ENCODE measurements around the gene PPP1R27. TPM values are rescaled to one million over a fixed set of nuclear protein-coding genes. Genes with fewer than 3 reads are reported as not detected.
A peak's percentile ranks its signal among the peaks of the same experiment; 100 is the strongest.

The PPP1R27 gene
- total and polyA plus RNA-seq, 8 donors: 0.19 to 1.5 (median 1.1) TPM; not detected in 5

DNA sequence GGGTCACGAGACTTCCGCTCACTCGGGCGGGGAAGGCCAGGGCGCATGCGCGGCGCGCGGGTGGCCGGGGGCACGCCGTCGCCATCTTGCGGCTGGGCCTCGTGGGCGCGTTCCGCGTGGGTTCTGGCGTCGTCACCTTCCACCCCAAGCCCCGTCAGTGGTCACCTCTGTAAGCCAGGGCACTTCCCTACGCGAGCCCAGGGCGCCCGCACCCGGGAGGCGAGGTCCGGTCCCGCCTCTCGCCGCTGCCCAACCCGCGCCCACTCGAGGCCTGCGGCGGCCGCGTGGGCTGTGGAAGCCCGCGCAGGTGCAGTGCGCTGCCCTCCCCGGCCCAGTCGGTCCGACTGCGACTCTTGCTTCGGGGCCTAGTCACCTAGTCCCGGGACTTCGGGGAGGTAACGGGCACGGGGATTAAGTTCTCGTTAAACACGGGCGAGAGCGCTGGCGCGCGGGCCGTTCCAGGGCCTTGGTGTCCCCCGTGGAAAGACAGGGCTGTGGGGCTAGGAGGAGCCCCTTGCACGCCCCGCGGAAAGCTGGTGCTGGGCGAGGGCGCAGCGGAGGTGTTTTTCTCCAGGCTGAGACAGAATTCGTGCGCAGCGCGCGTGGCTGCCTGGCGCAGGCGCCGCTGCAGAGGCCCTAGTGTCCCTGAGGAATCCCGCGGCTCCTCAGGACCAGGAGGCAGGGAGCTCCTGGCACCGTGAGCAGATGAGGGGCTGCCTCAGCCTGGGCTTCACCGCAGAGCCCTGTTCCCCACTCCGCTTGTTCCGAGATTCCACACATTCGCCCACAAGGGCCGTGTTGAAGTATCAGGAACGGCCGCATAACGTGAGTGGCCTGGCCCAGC, 36.8 kb upstream of the PPP1R27 start:
- 1% methylated on average over 68 to 86 of the region's 86 CpGs for WGBS, 2 donors
- no peaks in the 10 kb centered on the region for H3K9me3 ChIP-seq
- intact Hi-C loops (cut with DNase I): no loop called here
- H3K27me3 ChIP-seq: no peaks in the 10 kb centered on the region
- H3K36me3 ChIP-seq: peaks cover 0 to 16% (median 10%) of the 10 kb centered on the region in 3 donors
- FAIRE-seq: no peak
- DNase-seq: peak; percentile 93 to 99 (median 96)
- H3K27ac ChIP-seq: peak overlapping the region; percentile 96 to 100 (median 98)
- peak overlapping the region; percentile 59 to 96 (median 84) for H3K4me3 ChIP-seq
- TF ChIP-seq, protein P1, sequence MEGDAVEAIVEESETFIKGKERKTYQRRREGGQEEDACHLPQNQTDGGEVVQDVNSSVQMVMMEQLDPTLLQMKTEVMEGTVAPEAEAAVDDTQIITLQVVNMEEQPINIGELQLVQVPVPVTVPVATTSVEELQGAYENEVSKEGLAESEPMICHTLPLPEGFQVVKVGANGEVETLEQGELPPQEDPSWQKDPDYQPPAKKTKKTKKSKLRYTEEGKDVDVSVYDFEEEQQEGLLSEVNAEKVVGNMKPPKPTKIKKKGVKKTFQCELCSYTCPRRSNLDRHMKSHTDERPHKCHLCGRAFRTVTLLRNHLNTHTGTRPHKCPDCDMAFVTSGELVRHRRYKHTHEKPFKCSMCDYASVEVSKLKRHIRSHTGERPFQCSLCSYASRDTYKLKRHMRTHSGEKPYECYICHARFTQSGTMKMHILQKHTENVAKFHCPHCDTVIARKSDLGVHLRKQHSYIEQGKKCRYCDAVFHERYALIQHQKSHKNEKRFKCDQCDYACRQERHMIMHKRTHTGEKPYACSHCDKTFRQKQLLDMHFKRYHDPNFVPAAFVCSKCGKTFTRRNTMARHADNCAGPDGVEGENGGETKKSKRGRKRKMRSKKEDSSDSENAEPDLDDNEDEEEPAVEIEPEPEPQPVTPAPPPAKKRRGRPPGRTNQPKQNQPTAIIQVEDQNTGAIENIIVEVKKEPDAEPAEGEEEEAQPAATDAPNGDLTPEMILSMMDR (IDR thresholded peaks at IDR 0.05): no peak
- ATAC-seq: peak; percentile 62 to 72 (median 66)
- peaks cover 10 to 31% (median 19%) of the 10 kb centered on the region in 3 donors for H3K4me1 ChIP-seq

DNA sequence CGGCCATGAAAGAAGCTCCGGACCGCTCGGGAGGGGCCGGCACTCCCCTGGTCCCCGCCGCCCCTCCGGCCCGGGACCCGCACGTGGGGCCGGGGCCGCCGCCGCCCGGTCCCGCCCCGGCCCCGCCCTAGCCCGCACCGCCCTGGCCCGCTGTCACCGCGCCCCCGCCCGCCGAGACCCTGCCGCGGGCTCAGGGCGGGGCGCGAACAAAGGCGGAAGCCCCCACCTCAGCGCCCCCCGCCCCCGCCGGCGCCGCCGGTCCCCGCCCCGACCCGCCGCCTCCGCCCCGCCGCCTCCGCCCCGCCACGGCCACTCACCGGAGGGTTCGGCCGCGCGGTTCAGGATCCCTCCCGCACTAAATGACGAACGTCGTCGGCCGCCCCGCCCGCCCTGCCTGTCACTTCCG, 36.1 kb upstream of the PPP1R27 start, which contains the start of gene ARHGDIA:
ARHGDIA (minus strand) TSS at position 357 of the 406 bp plus-strand sequence. CDS start 1,407 bp downstream, outside the sequence.
- H3K9me3 ChIP-seq: no peaks in the 10 kb centered on the region
- peak within 1 kb of the TSS; percentile 59 to 96 (median 84) for H3K4me3 ChIP-seq
- 1% methylated on average over 19 to 64 of the region's 64 CpGs for WGBS, 2 donors
- TF ChIP-seq, protein P1 (IDR thresholded peaks at IDR 0.05): no peak
- intact Hi-C loops (cut with DNase I): no loop called here
- peak within 1 kb of the TSS; percentile 96 to 100 (median 98) for H3K27ac ChIP-seq
- ATAC-seq (peak in 1 of 4 donors; percentile 0), DNase-seq (no peak), FAIRE-seq (no peak)
- H3K27me3 ChIP-seq: no peaks in the 10 kb centered on the region
- peaks cover 0 to 16% (median 10%) of the 10 kb centered on the region in 3 donors for H3K36me3 ChIP-seq
- H3K4me1 ChIP-seq: peaks cover 16 to 37% (median 26%) of the 10 kb centered on the region in 3 donors

DNA sequence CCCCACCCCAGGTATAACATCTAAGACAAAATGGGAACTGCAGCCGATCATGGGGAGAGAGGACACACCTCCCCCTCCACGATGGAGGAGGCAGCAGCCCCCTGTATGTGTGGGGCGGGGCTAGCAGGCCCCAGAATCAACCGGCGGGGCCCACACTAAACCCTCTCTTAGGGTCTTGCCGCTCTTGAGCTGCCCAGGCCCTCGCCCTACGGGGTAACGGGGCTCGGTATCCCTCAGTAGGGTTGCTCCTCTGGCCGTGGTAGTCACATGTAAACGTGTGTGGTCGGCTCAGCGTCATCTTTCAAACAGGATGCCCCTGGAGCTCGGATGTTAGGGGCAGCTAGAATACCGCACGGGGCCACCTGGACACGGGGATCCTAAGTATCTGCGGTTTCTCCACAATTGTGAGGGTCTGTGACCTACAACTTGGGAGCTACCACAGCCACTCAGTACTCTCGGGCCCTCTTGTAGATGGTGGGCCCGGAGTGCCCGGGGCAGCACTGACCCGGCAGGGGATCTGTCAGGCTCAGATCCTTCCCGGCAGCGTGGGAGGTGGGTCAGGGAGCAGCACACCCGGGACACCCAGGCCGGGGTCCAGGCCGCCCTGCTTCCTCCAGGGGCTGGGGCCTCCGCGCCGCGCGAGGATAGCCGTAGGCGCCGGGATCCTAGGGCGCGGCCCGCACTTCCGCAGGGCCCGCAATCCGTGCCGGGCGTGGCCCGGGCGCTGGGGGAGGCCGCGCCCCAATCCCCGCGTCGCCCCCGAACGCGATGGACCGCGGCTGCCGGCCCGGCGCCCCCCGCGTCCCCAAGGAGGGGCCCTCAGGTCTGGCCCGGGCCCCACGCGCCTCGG, 35.5 kb upstream of the PPP1R27 start:
- Histone ChIP-seq H3K36me3 (peaks cover 0 to 16% (median 10%) of the 10 kb centered on the region in 3 donors), H3K27ac (peak overlapping the region; percentile 81 to 100 (median 96)), H3K4me3 (peak overlapping the region; percentile 59 to 87 (median 70)), H3K9me3 (no peaks in the 10 kb centered on the region), H3K4me1 (peaks cover 21 to 43% (median 32%) of the 10 kb centered on the region in 3 donors), H3K27me3 (no peaks in the 10 kb centered on the region)
- peak; percentile 42 to 89 (median 65) for DNase-seq
- 2 to 4% methylated on average over 46 to 65 of the region's 65 CpGs for WGBS, 2 donors
- intact Hi-C loops (cut with DNase I): no loop called here
- peak in 2 of 4 donors; percentile 0 to 1 for ATAC-seq
- TF ChIP-seq, protein P1 (IDR thresholded peaks at IDR 0.05): no peak
- no peak for FAIRE-seq

DNA sequence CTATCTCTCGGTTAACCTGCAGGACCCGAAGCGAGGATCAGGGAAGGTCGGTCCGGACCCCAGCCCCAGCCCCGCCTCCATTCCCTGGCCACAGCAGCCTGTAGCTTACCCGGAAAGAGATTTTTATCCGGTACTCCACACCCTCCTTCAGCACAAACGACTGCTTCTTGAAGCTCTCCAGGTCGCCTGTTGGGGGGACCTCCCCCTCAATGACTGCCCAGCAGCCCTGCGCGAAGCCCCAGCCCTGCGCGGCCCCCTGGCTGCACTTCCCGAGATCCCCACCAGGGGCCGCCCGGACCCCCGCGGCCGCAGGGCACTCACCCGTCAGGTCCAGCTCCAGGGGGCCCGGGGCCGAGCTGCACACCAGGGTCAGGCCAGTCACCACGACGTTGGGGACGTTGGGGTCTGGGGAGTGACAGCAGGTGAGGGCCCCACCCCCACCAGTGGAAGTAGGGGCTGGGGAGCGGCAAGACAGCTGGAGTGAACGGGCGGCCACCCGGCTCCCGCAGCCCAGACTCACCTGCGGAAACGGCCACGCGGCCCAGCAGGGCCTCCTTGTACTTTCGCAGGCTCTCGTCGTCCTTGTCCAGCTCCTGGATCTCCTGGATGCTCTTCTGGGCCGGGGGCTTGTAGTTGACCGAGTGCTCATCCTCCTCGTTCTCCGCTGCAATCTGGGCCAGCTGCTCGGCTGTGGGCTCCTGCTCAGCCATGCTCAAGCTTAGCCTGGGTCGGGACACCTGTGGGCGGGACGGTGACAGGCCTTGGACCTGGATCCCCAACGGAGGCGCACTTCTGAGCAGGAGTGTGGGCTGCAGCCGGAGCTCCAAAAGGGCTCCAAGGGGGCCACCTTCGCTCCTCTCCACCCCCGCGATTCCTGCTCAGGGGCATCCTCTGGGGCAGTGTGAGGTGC, 34.6 kb upstream of the PPP1R27 start:
- H3K9me3 ChIP-seq: no peaks in the 10 kb centered on the region
- 24 to 27% methylated on average over 45 to 52 of the region's 52 CpGs for WGBS, 2 donors
- H3K27me3 ChIP-seq: no peaks in the 10 kb centered on the region
- FAIRE-seq (no peak), DNase-seq (peak in 5 of 6 donors; percentile 48 to 89 (median 71)), ATAC-seq (peak in 3 of 4 donors; percentile 2 to 12 (median 5))
- intact Hi-C loops (cut with DNase I): no loop called here
- H3K36me3 ChIP-seq: peaks cover 0 to 16% (median 10%) of the 10 kb centered on the region in 3 donors
- peak overlapping the region in 3 of 4 donors; percentile 59 to 87 (median 82) for H3K4me3 ChIP-seq
- TF ChIP-seq, protein P1 (IDR thresholded peaks at IDR 0.05): peak; percentile 68 to 87 (median 78)
- H3K4me1 ChIP-seq: peaks cover 26 to 52% (median 39%) of the 10 kb centered on the region in 3 donors
- peak overlapping the region; percentile 15 to 100 (median 96) for H3K27ac ChIP-seq

Measured in pancreas (tissue), 10 donors.